ENCODE data around the gene HEXB. TPM values are rescaled to one million over a fixed set of nuclear protein-coding genes. Genes with fewer than 3 reads are reported as not detected.
A peak's percentile ranks its signal among the peaks of the same experiment; 100 is the strongest.

The HEXB gene
- total and polyA plus RNA-seq, 2 of the 13 experiments (the other 11 are each of a cell fraction or from before 2014, with no cell fraction given) = 100 to 104 TPM

DNA sequence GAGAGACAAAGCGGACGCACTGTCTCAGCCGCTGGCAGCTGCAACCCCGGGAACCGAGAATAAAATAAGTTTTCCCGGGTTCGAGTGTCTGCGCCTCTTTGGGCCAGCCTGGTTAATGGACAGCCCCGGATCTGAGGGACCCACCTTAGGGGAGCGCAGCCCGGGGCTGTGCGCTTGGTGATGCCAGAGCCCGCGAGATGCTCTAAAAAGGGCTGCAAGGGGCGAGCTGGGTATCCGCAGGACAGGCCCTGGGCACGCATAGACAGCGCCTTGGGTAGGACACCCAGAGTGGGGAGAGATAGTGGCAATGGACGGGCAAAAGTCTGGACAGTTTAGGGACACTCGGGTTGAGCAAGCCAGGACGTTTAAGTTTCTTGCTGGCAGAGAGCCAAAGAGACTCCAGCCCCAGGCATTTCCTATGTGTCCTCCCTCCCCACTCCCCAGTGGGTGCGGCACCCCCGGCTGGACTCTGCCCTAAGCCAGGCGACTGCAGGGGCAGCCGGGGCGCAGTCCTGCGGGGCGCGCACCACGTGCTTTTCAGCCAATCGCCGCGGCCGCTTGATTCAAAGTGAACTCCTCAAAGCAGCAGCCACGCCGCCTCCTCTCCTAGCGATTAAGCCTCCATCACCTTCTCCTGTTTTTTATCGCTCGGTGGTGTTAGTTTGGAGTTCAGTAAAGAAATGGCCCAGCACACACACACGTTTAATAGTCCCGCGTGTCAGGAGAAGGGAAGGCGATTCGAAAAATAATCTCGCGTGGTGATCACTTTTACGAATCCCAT lies 43.9 kb upstream of the HEXB start (continued):
- TF ChIP-seq, protein P1, sequence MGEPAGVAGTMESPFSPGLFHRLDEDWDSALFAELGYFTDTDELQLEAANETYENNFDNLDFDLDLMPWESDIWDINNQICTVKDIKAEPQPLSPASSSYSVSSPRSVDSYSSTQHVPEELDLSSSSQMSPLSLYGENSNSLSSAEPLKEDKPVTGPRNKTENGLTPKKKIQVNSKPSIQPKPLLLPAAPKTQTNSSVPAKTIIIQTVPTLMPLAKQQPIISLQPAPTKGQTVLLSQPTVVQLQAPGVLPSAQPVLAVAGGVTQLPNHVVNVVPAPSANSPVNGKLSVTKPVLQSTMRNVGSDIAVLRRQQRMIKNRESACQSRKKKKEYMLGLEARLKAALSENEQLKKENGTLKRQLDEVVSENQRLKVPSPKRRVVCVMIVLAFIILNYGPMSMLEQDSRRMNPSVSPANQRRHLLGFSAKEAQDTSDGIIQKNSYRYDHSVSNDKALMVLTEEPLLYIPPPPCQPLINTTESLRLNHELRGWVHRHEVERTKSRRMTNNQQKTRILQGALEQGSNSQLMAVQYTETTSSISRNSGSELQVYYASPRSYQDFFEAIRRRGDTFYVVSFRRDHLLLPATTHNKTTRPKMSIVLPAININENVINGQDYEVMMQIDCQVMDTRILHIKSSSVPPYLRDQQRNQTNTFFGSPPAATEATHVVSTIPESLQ (CRISPR knock-in tag; conservative IDR thresholded peaks at IDR 0.05) = no peak
- TF ChIP-seq ZNF180 (CRISPR knock-in tag; IDR thresholded peaks at IDR 0.05; ENCODE audit: borderline replicate concordance, low read depth) (no peak), ZZZ3 (CRISPR knock-in tag; IDR thresholded peaks at IDR 0.05; ENCODE audit: borderline replicate concordance) (no peak), LBX2 (CRISPR knock-in tag; IDR thresholded peaks at IDR 0.05; ENCODE audit: borderline replicate concordance) (no peak), HIVEP1 (CRISPR knock-in tag; IDR thresholded peaks at IDR 0.05) (peak; percentile 79), ZNF773 (CRISPR knock-in tag; IDR thresholded peaks at IDR 0.05; ENCODE audit: borderline replicate concordance) (no peak), ZFP90 (CRISPR knock-in tag; IDR thresholded peaks at IDR 0.05; ENCODE audit: borderline replicate concordance) (0 out of 2 replicates have a peak, but pooled peaks have one; percentile 34), HNRNPK (IDR thresholded peaks at IDR 0.05; ENCODE audit: low read depth, low read length, poor library complexity, severe bottlenecking) (no peak), NFIB (CRISPR knock-in tag; IDR thresholded peaks at IDR 0.05; ENCODE audit: borderline replicate concordance) (0 out of 2 replicates have a peak, but pooled peaks have one; percentile 25), ZBTB4 (CRISPR knock-in tag; IDR thresholded peaks at IDR 0.05; ENCODE audit: borderline replicate concordance) (no peak)
- TF ChIP-seq, protein P2, sequence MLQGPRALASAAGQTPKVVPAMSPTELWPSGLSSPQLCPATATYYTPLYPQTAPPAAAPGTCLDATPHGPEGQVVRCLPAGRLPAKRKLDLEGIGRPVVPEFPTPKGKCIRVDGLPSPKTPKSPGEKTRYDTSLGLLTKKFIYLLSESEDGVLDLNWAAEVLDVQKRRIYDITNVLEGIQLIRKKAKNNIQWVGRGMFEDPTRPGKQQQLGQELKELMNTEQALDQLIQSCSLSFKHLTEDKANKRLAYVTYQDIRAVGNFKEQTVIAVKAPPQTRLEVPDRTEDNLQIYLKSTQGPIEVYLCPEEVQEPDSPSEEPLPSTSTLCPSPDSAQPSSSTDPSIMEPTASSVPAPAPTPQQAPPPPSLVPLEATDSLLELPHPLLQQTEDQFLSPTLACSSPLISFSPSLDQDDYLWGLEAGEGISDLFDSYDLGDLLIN (CRISPR knock-in tag; IDR thresholded peaks at IDR 0.05; ENCODE audit: borderline replicate concordance) = peak; percentile 60; the same call in 1 of the 2 replicates
- TF ChIP-seq, protein P3, sequence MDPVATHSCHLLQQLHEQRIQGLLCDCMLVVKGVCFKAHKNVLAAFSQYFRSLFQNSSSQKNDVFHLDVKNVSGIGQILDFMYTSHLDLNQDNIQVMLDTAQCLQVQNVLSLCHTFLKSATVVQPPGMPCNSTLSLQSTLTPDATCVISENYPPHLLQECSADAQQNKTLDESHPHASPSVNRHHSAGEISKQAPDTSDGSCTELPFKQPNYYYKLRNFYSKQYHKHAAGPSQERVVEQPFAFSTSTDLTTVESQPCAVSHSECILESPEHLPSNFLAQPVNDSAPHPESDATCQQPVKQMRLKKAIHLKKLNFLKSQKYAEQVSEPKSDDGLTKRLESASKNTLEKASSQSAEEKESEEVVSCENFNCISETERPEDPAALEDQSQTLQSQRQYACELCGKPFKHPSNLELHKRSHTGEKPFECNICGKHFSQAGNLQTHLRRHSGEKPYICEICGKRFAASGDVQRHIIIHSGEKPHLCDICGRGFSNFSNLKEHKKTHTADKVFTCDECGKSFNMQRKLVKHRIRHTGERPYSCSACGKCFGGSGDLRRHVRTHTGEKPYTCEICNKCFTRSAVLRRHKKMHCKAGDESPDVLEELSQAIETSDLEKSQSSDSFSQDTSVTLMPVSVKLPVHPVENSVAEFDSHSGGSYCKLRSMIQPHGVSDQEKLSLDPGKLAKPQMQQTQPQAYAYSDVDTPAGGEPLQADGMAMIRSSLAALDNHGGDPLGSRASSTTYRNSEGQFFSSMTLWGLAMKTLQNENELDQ (CRISPR knock-in tag; IDR thresholded peaks at IDR 0.05; ENCODE audit: borderline replicate concordance) = no peak
- TF ChIP-seq, protein P4, sequence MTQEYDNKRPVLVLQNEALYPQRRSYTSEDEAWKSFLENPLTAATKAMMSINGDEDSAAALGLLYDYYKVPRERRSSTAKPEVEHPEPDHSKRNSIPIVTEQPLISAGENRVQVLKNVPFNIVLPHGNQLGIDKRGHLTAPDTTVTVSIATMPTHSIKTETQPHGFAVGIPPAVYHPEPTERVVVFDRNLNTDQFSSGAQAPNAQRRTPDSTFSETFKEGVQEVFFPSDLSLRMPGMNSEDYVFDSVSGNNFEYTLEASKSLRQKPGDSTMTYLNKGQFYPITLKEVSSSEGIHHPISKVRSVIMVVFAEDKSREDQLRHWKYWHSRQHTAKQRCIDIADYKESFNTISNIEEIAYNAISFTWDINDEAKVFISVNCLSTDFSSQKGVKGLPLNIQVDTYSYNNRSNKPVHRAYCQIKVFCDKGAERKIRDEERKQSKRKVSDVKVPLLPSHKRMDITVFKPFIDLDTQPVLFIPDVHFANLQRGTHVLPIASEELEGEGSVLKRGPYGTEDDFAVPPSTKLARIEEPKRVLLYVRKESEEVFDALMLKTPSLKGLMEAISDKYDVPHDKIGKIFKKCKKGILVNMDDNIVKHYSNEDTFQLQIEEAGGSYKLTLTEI (CRISPR knock-in tag; conservative IDR thresholded peaks at IDR 0.05) = no peak
- TF ChIP-seq, protein P5, sequence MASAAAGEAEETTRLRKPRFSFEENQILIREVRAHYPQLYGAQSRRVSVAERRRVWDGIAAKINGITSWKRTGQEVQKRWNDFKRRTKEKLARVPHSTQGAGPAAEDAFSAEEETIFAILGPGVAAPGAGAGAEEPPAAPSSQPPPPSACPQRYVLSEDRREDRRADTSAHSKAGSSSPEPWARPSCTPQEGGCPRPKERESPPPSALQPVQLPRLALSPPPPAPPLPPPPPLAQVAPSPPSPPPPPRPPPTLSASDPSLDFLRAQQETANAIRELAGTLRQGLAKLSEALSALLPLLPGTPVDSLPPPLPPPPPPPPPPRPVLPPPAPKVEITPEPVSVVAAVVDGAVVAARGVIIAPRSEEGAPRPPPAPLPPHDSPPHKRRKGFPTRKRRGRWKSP (CRISPR knock-in tag; IDR thresholded peaks at IDR 0.05) = no peak

Measured in HepG2 (cell line).